Cardiac muscle cell (in vitro differentiated cells and primary cell): Measurements from ENCODE around the gene TMEM131. TPM values are rescaled to one million over a fixed set of nuclear protein-coding genes. Genes with fewer than 3 reads are reported as not detected.
"Not testable (repeated sequence)": the region's sequence is repeated elsewhere in the genome, so short reads cannot be mapped to it uniquely, and the experiment has no call there.

Experiments used
- DNase-seq, 2 donors: peaks; one replicate each; pipeline versions ENCODE4 v3.0.0 to v3.0.0-alpha.2; 2010 to 2017; ENCODE audit warnings: low read depth in 1 of 2, low spot score in 1 of 2
- H3K27ac ChIP-seq: fragments of 200-600 bp; sonication (generic); 2 replicates; pipeline ENCODE4 v1.5.1; 2016
- H3K27me3 ChIP-seq: fragments of 200-600 bp; sonication (generic); 2 replicates; pipeline ENCODE4 v1.6.0; 2016; ENCODE audit warnings: control low read depth
- H3K36me3 ChIP-seq: fragments of 200-600 bp; sonication (generic); 2 replicates; pipeline ENCODE4 v1.5.1; 2016; ENCODE audit warnings: control low read depth
- H3K4me1 ChIP-seq: fragments of 200-600 bp; sonication (generic); 2 replicates; pipeline ENCODE4 v1.8.1; 2017; ENCODE audit warnings: low read depth, mild to moderate bottlenecking, mixed run types
- H3K4me3 ChIP-seq: fragments of 200-600 bp; sonication (generic); 2 replicates; pipeline ENCODE4 v1.5.1; 2016; ENCODE audit warnings: mild to moderate bottlenecking
- H3K9me3 ChIP-seq: fragments of 200-600 bp; sonication (generic); 2 replicates; pipeline ENCODE4 v1.5.1; 2017; ENCODE audit warnings: low read depth, mild to moderate bottlenecking, control low read depth
- CTCF ChIP-seq: IDR thresholded peaks from 2 replicates; pipeline ENCODE4 v1.5.1; 2012; ENCODE audit warnings: low read depth, mild to moderate bottlenecking, low read length
- polyA plus RNA-seq: library from polyadenylated mRNA; unstranded; fragments of >200 nt; fragmentation: Nextera tagmentation; extraction: Ambion mirVana; gene quantifications from 2 replicates; pipeline ENCODE4 v1.2.1, GENCODE V29; 2016
- total RNA-seq: library from RNA; depleted of rRNA; stranded (reverse); fragments of >200 nt; gene quantifications from 2 replicates; pipeline ENCODE4 v1.2.3, GENCODE V29; 2016

The TMEM131 gene
- total and polyA plus RNA-seq, 2 experiments from 2014 or later = 16.3 to 19.1 TPM

- peak overlapping the region; percentile 28 for H3K27ac ChIP-seq
- DNase-seq = peak; percentile 45 to 88
- no peaks in the 10 kb centered on the region for H3K27me3 ChIP-seq
- no peak for TF ChIP-seq CTCF
- H3K36me3 ChIP-seq = no peaks in the 10 kb centered on the region
- H3K4me3 ChIP-seq = no peak overlapping the region
- peaks cover 18% of the 10 kb centered on the region for H3K4me1 ChIP-seq
- H3K9me3 ChIP-seq = no peaks in the 10 kb centered on the region
Measured at GRCh38 chr2:97868986-97869721, 126.6 kb downstream of the TMEM131 start.

- Histone ChIP-seq H3K36me3 (peaks cover 3% of the 10 kb centered on the region), H3K4me1 (no peaks in the 10 kb centered on the region), H3K27me3 (no peaks in the 10 kb centered on the region), H3K9me3 (no peaks in the 10 kb centered on the region), H3K4me3 (no peak overlapping the region), H3K27ac (no peak overlapping the region)
- no peak for DNase-seq
- no peak for TF ChIP-seq CTCF
Measured at GRCh38 chr2:97863829-97864228, 131.9 kb downstream of the TMEM131 start.

- H3K4me1 ChIP-seq = no peaks in the 10 kb centered on the region
Measured at GRCh38 chr2:97861177-97861576, 134.6 kb downstream of the TMEM131 start.

GRCh38 chr2:97858442-97858841, 137.3 kb downstream of the TMEM131 start:
- H3K9me3 ChIP-seq = no peaks in the 10 kb centered on the region
- H3K27me3 ChIP-seq = no peaks in the 10 kb centered on the region
- no peak overlapping the region for H3K27ac ChIP-seq
- peak in 1 of 2 donors; percentile 5 for DNase-seq
- H3K36me3 ChIP-seq = peaks cover 3% of the 10 kb centered on the region
- H3K4me3 ChIP-seq = no peak overlapping the region
- H3K4me1 ChIP-seq = no peaks in the 10 kb centered on the region
- TF ChIP-seq CTCF = no peak

More at GRCh38 chr2:97861177-97861576, 134.6 kb downstream of the TMEM131 start:
- no peak for DNase-seq
- H3K27ac ChIP-seq = no peak overlapping the region
- peaks cover 3% of the 10 kb centered on the region for H3K36me3 ChIP-seq
- H3K27me3 ChIP-seq = no peaks in the 10 kb centered on the region
- no peaks in the 10 kb centered on the region for H3K9me3 ChIP-seq
- no peak overlapping the region for H3K4me3 ChIP-seq
- TF ChIP-seq CTCF = no peak

DNA sequence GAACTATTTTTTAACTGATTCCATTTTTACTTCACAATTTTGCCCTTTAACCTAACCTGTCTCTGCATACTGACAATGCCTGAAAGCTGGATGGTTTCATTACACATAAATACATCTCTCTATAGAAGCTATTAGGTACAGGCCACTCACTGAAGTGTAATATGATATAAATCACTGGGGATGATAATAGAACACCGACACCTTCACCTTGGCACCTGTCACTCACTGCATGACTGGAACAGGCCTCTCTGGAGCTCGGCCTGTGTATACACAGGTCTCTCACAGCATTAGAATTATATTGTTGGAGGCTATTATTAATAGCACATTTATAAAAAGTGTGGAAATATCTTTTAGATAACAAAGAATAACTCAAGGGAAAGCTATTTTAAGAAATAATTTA, 138.2 kb downstream of the TMEM131 start:
- DNase-seq = no peak
- Histone ChIP-seq H3K4me3 (no peak overlapping the region), H3K27me3 (no peaks in the 10 kb centered on the region)

GRCh38 chr2:97853057-97853456, 142.7 kb downstream of the TMEM131 start:
- not testable (repeated sequence) for H3K36me3 ChIP-seq, H3K9me3 ChIP-seq, H3K4me3 ChIP-seq, DNase-seq, H3K4me1 ChIP-seq, H3K27me3 ChIP-seq, H3K27ac ChIP-seq

More for the DNA sequence above, 138.2 kb downstream of the TMEM131 start:
- no peak for TF ChIP-seq CTCF
- no peaks in the 10 kb centered on the region for H3K9me3 ChIP-seq
- H3K27ac ChIP-seq = no peak overlapping the region
- H3K36me3 ChIP-seq = peaks cover 3% of the 10 kb centered on the region
- H3K4me1 ChIP-seq = no peaks in the 10 kb centered on the region
